OCI-M1 (cell line): ENCODE results near the gene SENP5.
A peak's percentile ranks its signal among the peaks of the same experiment; 100 is the strongest.

Experiments
- DNase-seq: peaks from one replicate; lab custom pipeline; 2025; lab: John Stamatoyannopoulos, UW

Gene SENP5

GRCh38 chr3:196969134-196969659, 101.5 kb downstream of the SENP5 start:
- DNase-seq: peak; percentile 36

- DNase-seq: peak; percentile 72
Measured at GRCh38 chr3:196969660-196970546, 102.2 kb downstream of the SENP5 start.

GRCh38 chr3:196970547-196971093, 102.9 kb downstream of the SENP5 start:
- no peak for DNase-seq

- no peak for DNase-seq
Measured at GRCh38 chr3:196971094-196971698, 103.5 kb downstream of the SENP5 start.

- DNase-seq: no peak
Measured at GRCh38 chr3:196974661-196975060, 106.9 kb downstream of the SENP5 start.

GRCh38 chr3:196975349-196975748, 107.6 kb downstream of the SENP5 start:
- no peak for DNase-seq

GRCh38 chr3:196976941-196977340, 109.2 kb downstream of the SENP5 start:
- no peak for DNase-seq

GRCh38 chr3:196979545-196979944, 111.8 kb downstream of the SENP5 start:
- DNase-seq: no peak

GRCh38 chr3:196981657-196982056, 113.9 kb downstream of the SENP5 start:
- no peak for DNase-seq

- no peak for DNase-seq
Measured at GRCh38 chr3:196983186-196983585, 115.5 kb downstream of the SENP5 start.
